IMR-90 (cell line): ENCODE data around the gene SIM2. TPM values are rescaled to one million over a fixed set of nuclear protein-coding genes. Genes with fewer than 3 reads are reported as not detected.

Experiments used
- ATAC-seq: fragments of 200-7000 bp; cut with Tn5 transposase; 2 replicates; pipeline ENCODE4 v1.9.1; 2020; ENCODE audit warnings: low read depth, mild to moderate bottlenecking, moderate library complexity
- BruUV-seq: library from RNA; stranded (reverse); fragments of 400-500 nt; replicated peaks from 2 replicates; lab custom pipeline; 2021; lab: Mats Ljungman, UMichigan
- CTCF ChIA-PET: fragments of 300-600 bp; formaldehyde crosslinking; extraction: SDS; loops from one replicate; lab custom pipeline; 2021; ENCODE audit warnings: antibody characterized with exemption; lab: Yijun Ruan, JAX
- POLR2A ChIA-PET: fragments of 300-600 bp; sonication (Branson Sonifier 250); formaldehyde crosslinking; loops from one replicate; lab custom pipeline; 2022; ENCODE audit warnings: antibody characterized with exemption; ENCODE audit not compliant: unreplicated experiment; lab: Charles Lee
- DNase-seq: peaks from one replicate; pipeline ENCODE4 v3.0.0; 2013
- H2AFZ ChIP-seq: replicated peaks from 2 replicates; pipeline ENCODE3; 2013; ENCODE audit warnings: low read length, mild to moderate bottlenecking; ENCODE audit not compliant: poor library complexity
- H2AK5ac ChIP-seq: 2 replicates; pipeline ENCODE4 v1.6.1; 2013; ENCODE audit warnings: low read depth, low read length, inconsistent platforms
- H2AK9ac ChIP-seq: replicated peaks from 2 replicates; pipeline ENCODE3; 2013; ENCODE audit warnings: mild to moderate bottlenecking, low read depth, low read length, moderate library complexity; ENCODE audit not compliant: poor library complexity
- H2BK120ac ChIP-seq: 2 replicates; pipeline ENCODE4 v1.6.1; 2013; ENCODE audit warnings: low read depth, low read length, inconsistent platforms
- H2BK15ac ChIP-seq: 3 replicates; pipeline ENCODE4 v1.6.1; 2013; ENCODE audit warnings: low read depth, low read length, inconsistent platforms
- H2BK20ac ChIP-seq: 2 replicates; pipeline ENCODE4 v1.6.1; 2013; ENCODE audit warnings: low read depth, mild to moderate bottlenecking, inconsistent platforms, low read length, moderate library complexity
- H2BK5ac ChIP-seq: 2 replicates; pipeline ENCODE4 v1.6.1; 2013; ENCODE audit warnings: mild to moderate bottlenecking, low read depth, low read length, inconsistent platforms; ENCODE audit not compliant: poor library complexity, severe bottlenecking
- H3K14ac ChIP-seq: replicated peaks from 2 replicates; pipeline ENCODE4 v1.6.1; 2013; ENCODE audit warnings: low read depth, low read length, inconsistent platforms
- H3K18ac ChIP-seq: 2 replicates; pipeline ENCODE4 v1.6.1; 2013; ENCODE audit warnings: low read depth, low read length, control low read depth
- H3K23ac ChIP-seq: 2 replicates; pipeline ENCODE4 v1.6.1; 2013; ENCODE audit warnings: low read depth, low read length, inconsistent platforms
- H3K27ac ChIP-seq: 2 replicates; pipeline ENCODE4 v1.5.1; 2013; ENCODE audit warnings: mild to moderate bottlenecking, control low read depth, low read length; ENCODE audit not compliant: insufficient read depth
- H3K27me3 ChIP-seq: 2 replicates; pipeline ENCODE4 v1.6.1; 2013; ENCODE audit warnings: low read length; ENCODE audit not compliant: control insufficient read depth, insufficient read depth
- H3K36me3 ChIP-seq: 2 replicates; pipeline ENCODE4 v1.6.1; 2013; ENCODE audit warnings: low read length, mixed read lengths; ENCODE audit not compliant: control insufficient read depth, insufficient read depth
- H3K4ac ChIP-seq: 2 replicates; pipeline ENCODE4 v1.6.1; 2013; ENCODE audit warnings: low read depth, low read length, inconsistent platforms
- H3K4me1 ChIP-seq: 2 replicates; pipeline ENCODE4 v1.6.1; 2013; ENCODE audit warnings: low read length, mixed read lengths; ENCODE audit not compliant: control insufficient read depth, insufficient read depth
- H3K4me2 ChIP-seq: 2 replicates; pipeline ENCODE4 v1.6.1; 2013; ENCODE audit warnings: low read depth, mild to moderate bottlenecking, control low read depth, low read length, moderate library complexity
- H3K4me3 ChIP-seq: 2 replicates; pipeline ENCODE4 v1.5.1; 2013; ENCODE audit warnings: low read depth, mild to moderate bottlenecking, control low read depth, low read length, moderate library complexity; ENCODE audit not compliant: insufficient read depth
- H3K56ac ChIP-seq: 2 replicates; pipeline ENCODE4 v1.6.1; 2013; ENCODE audit warnings: low read length, inconsistent platforms; ENCODE audit not compliant: insufficient read depth; ENCODE audit errors: extremely low read depth
- H3K79me1 ChIP-seq, 2 experiments: 2 replicates each; pipeline ENCODE4 v1.6.1; 2013; ENCODE audit warnings: low read length in 2 of 2, inconsistent platforms in 1 of 2, low read depth in 1 of 2
- H3K9ac ChIP-seq: 2 replicates; pipeline ENCODE4 v1.6.1; 2013; ENCODE audit warnings: low read depth, low read length, control low read depth
- H3K9me1 ChIP-seq: 2 replicates; pipeline ENCODE4 v1.6.1; 2013; ENCODE audit warnings: low read length, inconsistent platforms; ENCODE audit not compliant: insufficient read depth
- H3K9me3 ChIP-seq: 2 replicates; pipeline ENCODE4 v1.6.1; 2013; ENCODE audit warnings: low read length; ENCODE audit not compliant: control insufficient read depth, insufficient read depth
- H4K20me1 ChIP-seq: 2 replicates; pipeline ENCODE4 v1.6.1; 2013; ENCODE audit warnings: low read length, inconsistent platforms; ENCODE audit not compliant: insufficient read depth
- H4K5ac ChIP-seq: 2 replicates; pipeline ENCODE4 v1.6.1; 2013; ENCODE audit warnings: mild to moderate bottlenecking, low read depth, low read length, control low read depth
- H4K8ac ChIP-seq, 2 experiments: 2 replicates each; pipeline ENCODE4 v1.6.1; 2013; ENCODE audit warnings: low read depth in 2 of 2, low read length in 2 of 2, control low read depth in 1 of 2, inconsistent platforms in 1 of 2
- H4K91ac ChIP-seq: 2 replicates; pipeline ENCODE4 v1.6.1; 2013; ENCODE audit warnings: low read depth, low read length, inconsistent platforms; ENCODE audit not compliant: insufficient read depth
- BHLHE40 ChIP-seq: fragments of 150-350 bp; IDR thresholded peaks from 2 replicates; pipeline ENCODE4 v1.6.1; 2016; ENCODE audit warnings: mild to moderate bottlenecking, low read depth, low read length
- CEBPB ChIP-seq: IDR thresholded peaks from 2 replicates; pipeline ENCODE4 v1.6.1; 2012; ENCODE audit warnings: low read depth, low read length, improper control_type of control experiment
- CHD1 ChIP-seq: IDR thresholded peaks from 2 replicates; pipeline ENCODE4 v1.6.1; 2012; ENCODE audit warnings: low read depth, low read length, improper control_type of control experiment
- FOS ChIP-seq: fragments of 150-350 bp; IDR thresholded peaks from 2 replicates; pipeline ENCODE4 v1.6.1; 2016; ENCODE audit warnings: low read depth, low read length
- MAFK ChIP-seq: IDR thresholded peaks from 2 replicates; pipeline ENCODE4 v1.6.1; 2012; ENCODE audit warnings: low read depth, low read length, improper control_type of control experiment
- MAZ ChIP-seq: IDR thresholded peaks from 2 replicates; pipeline ENCODE4 v1.6.1; 2012; ENCODE audit warnings: low read depth, mild to moderate bottlenecking, low read length, improper control_type of control experiment, moderate library complexity, borderline replicate concordance
- MXI1 ChIP-seq: IDR thresholded peaks from 2 replicates; pipeline ENCODE4 v1.6.1; 2012; ENCODE audit warnings: low read depth, mild to moderate bottlenecking, low read length, moderate library complexity, borderline replicate concordance
- NFE2L2 ChIP-seq: fragments of 150-350 bp; IDR thresholded peaks from 2 replicates; pipeline ENCODE4 v1.6.1; 2016; ENCODE audit warnings: low read depth, mild to moderate bottlenecking, low read length
- POLR2A ChIP-seq: IDR thresholded peaks from 2 replicates; pipeline ENCODE4 v1.6.1; 2012; ENCODE audit warnings: mild to moderate bottlenecking, low read depth, low read length
- RAD21 ChIP-seq: IDR thresholded peaks from 2 replicates; pipeline ENCODE4 v1.6.1; 2012; ENCODE audit warnings: low read length, improper control_type of control experiment
- RCOR1 ChIP-seq: IDR thresholded peaks from 2 replicates; pipeline ENCODE4 v1.6.1; 2012; ENCODE audit warnings: mild to moderate bottlenecking, low read length, improper control_type of control experiment; ENCODE audit not compliant: insufficient replicate concordance
- RFX5 ChIP-seq: IDR thresholded peaks from 2 replicates; pipeline ENCODE4 v1.8.0; 2012; ENCODE audit warnings: low read depth, mild to moderate bottlenecking, low read length, moderate library complexity
- SMC3 ChIP-seq: fragments of 150-350 bp; IDR thresholded peaks from 2 replicates; pipeline ENCODE4 v1.6.1; 2016; ENCODE audit warnings: low read depth, mild to moderate bottlenecking, antibody characterized with exemption, low read length, moderate library complexity
- WGBS, 2 experiments: methylation state at CpG; one replicate each; pipeline versions ENCODE4 v1.1.5 to v1.1.7; 2013; ENCODE audit warnings: missing lambda C conversion rate in 2 of 2; ENCODE audit not compliant: insufficient read length in 1 of 2; ENCODE audit errors: extremely low coverage in 2 of 2; 5-methylcytosine and 5-hydroxymethylcytosine counted together
- dilution Hi-C: fragments of 300-500 bp; cut with HindIII; formaldehyde crosslinking; loops from one replicate; pipeline ENCODE4 v1.14.3; 2018; ENCODE audit warnings: low sequenced_read_pairs; ENCODE audit not compliant: unreplicated experiment
- in situ Hi-C: fragments of 300-500 bp; cut with MboI; formaldehyde crosslinking; loops from 3 replicates; pipeline ENCODE4 v1.14.3; 2019; ENCODE audit warnings: low sequenced_read_pairs, inconsistent platforms, mixed read lengths
- intact Hi-C: fragments of 100-400 bp; cut with micrococcal nuclease; formaldehyde crosslinking; loops from 2 replicates; pipeline ENCODE4 v1.10.0; 2022
- polyA plus RNA-seq, 3 experiments: library from polyadenylated mRNA; depleted of rRNA; stranded (reverse); fragments of >200 nt; gene quantifications; 2 replicates each; pipeline ENCODE4 v1.2.3, GENCODE V29; 2012; ENCODE audit warnings: low replicate concordance in 1 of 3
- total RNA-seq: library from RNA; depleted of rRNA; stranded (reverse); fragments of >200 nt; gene quantifications from 2 replicates; pipeline ENCODE4 v1.2.3, GENCODE V29; 2012
- TF ChIP-seq, protein P1 (sequence below): fragments of 150-350 bp; IDR thresholded peaks from 2 replicates; pipeline ENCODE4 v1.6.1; 2016; ENCODE audit warnings: low read depth, mild to moderate bottlenecking, low read length, moderate library complexity, borderline replicate concordance
- TF ChIP-seq, protein P2 (sequence below): fragments of 150-350 bp; IDR thresholded peaks from 2 replicates; pipeline ENCODE4 v1.6.1; 2017; ENCODE audit warnings: mild to moderate bottlenecking, antibody characterized with exemption, low read length, low read depth

The SIM2 gene
- total and polyA plus RNA-seq, 2 of the 4 experiments (the other 2 are of a cell fraction): 2.2 to 7.5 TPM

DNA sequence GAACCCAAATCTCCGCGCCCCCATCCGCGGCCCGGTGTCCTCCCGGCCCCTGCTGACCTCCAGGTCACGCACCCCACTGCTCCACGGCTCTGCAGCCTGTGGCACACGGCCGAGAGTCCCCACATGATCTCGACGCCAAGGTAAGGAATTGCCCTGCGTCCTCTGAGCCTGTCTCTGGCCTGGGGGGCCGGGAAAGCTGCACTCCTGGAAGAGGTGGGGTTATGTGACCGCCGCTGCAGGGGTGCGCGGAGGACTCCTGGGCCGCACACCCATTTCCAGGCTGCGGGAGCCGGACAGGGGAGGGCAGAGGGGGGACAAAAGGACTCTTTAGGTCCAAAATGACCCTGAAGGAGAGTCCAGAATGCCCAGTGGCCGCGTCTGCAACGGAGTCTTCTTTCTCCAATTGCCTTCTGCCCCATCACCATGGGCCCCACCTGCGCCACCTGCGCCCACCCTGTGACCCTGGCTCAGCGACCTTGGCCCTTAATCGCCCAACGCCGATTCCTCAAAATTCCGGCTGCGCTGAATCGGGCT lies 997 bp upstream of the SIM2 start:
- ATAC-seq (no peak), DNase-seq (no peak)
- Histone ChIP-seq H3K79me1 (no peaks in the 10 kb centered on the region), H3K18ac (no peak overlapping the region), H2BK20ac (no peak overlapping the region), H4K8ac (no peak overlapping the region; a peak in 2 of 4 replicates), H2AK5ac (no peak overlapping the region), H3K27ac (peak overlapping the region; percentile 37; the same call in 1 of the 2 replicates), H3K23ac (no peak overlapping the region), H3K27me3 (peaks cover 94% of the 10 kb centered on the region), H3K4me2 (peak overlapping the region; percentile 79; the same call in 1 of the 2 replicates), H3K9me1 (no peaks in the 10 kb centered on the region; the same call in 1 of the 2 replicates), H3K14ac (no peak overlapping the region), H2BK5ac (no peak overlapping the region), H2AFZ (peak overlapping the region; percentile 84), H4K20me1 (peaks cover 10% of the 10 kb centered on the region), H2AK9ac (no peak overlapping the region), H3K4me3 (peak overlapping the region; percentile 57), H3K56ac (no peak overlapping the region), H4K91ac (no peak overlapping the region), H2BK15ac (no peak overlapping the region), H3K9ac (0 out of 2 replicates have a peak overlapping the region, but pooled peaks have one; percentile 29), H3K4me1 (no peaks in the 10 kb centered on the region), H3K9me3 (peaks cover 14% of the 10 kb centered on the region; the same call in 1 of the 2 replicates), H4K5ac (no peak overlapping the region), H2BK120ac (no peak overlapping the region), H3K36me3 (no peaks in the 10 kb centered on the region), H3K4ac (peak overlapping the region; percentile 25; the same call in 1 of the 2 replicates)
- TF ChIP-seq, protein P1, sequence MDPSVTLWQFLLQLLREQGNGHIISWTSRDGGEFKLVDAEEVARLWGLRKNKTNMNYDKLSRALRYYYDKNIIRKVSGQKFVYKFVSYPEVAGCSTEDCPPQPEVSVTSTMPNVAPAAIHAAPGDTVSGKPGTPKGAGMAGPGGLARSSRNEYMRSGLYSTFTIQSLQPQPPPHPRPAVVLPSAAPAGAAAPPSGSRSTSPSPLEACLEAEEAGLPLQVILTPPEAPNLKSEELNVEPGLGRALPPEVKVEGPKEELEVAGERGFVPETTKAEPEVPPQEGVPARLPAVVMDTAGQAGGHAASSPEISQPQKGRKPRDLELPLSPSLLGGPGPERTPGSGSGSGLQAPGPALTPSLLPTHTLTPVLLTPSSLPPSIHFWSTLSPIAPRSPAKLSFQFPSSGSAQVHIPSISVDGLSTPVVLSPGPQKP: no peak
- TF ChIP-seq NFE2L2: no peak
- no peak for TF ChIP-seq RFX5
- no peak for TF ChIP-seq POLR2A
- no peak for TF ChIP-seq RAD21
- no peak for TF ChIP-seq MAZ
- TF ChIP-seq MAFK: no peak
- no peak for TF ChIP-seq MXI1
- TF ChIP-seq SMC3: no peak
- no peak for TF ChIP-seq RCOR1
- TF ChIP-seq BHLHE40: no peak
- no peak for TF ChIP-seq CEBPB
- no peak for TF ChIP-seq CHD1
- TF ChIP-seq, protein P2, sequence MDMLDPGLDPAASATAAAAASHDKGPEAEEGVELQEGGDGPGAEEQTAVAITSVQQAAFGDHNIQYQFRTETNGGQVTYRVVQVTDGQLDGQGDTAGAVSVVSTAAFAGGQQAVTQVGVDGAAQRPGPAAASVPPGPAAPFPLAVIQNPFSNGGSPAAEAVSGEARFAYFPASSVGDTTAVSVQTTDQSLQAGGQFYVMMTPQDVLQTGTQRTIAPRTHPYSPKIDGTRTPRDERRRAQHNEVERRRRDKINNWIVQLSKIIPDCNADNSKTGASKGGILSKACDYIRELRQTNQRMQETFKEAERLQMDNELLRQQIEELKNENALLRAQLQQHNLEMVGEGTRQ: no peak
- no peak for TF ChIP-seq FOS
- BruUV-seq: no TSS peak
- in situ Hi-C loops: no loop called here
- CTCF ChIA-PET: no interaction called here
- POLR2A ChIA-PET: no interaction called here
- dilution Hi-C loops: no loop called here
- WGBS, 2 experiments: 15% methylated on average over 14 of the region's 33 CpGs; no CpG with 5 or more reads in 1 of the 2 experiments
- intact Hi-C loops: no loop called here
